GM23338 (cell line): ENCODE data around the gene KRT78. TPM values are rescaled to one million over a fixed set of nuclear protein-coding genes. Genes with fewer than 3 reads are reported as not detected.

Source experiments
- ATAC-seq: fragments of 200-7000 bp; cut with Tn5 transposase; 3 replicates; pipeline ENCODE4 v1.9.1; 2020
- DNase-seq: peaks from one replicate; pipeline ENCODE4 v3.0.0-alpha.2; 2015; ENCODE audit warnings: low spot score
- H2AFZ ChIP-seq: fragments of 200-600 bp; sonication (generic); 2 replicates; pipeline ENCODE4 v1.8.0; 2016; ENCODE audit warnings: antibody characterized with exemption, mild to moderate bottlenecking, moderate library complexity
- H3F3A ChIP-seq: fragments of 200-600 bp; sonication (generic); replicated peaks from 2 replicates; pipeline ENCODE4 v1.8.0; 2017; ENCODE audit warnings: antibody characterized with exemption, mixed run types, low read depth
- H3K27ac ChIP-seq: fragments of 200-600 bp; sonication (generic); 2 replicates; pipeline ENCODE4 v1.6.1; 2016; ENCODE audit warnings: low read depth
- H3K27me3 ChIP-seq: fragments of 200-600 bp; sonication (generic); 2 replicates; pipeline ENCODE4 v1.8.0; 2016; ENCODE audit warnings: mild to moderate bottlenecking, mixed run types, moderate library complexity; ENCODE audit not compliant: insufficient read depth
- H3K36me3 ChIP-seq: fragments of 200-600 bp; sonication (generic); 2 replicates; pipeline ENCODE4 v1.8.0; 2016; ENCODE audit warnings: mild to moderate bottlenecking; ENCODE audit not compliant: insufficient read depth
- H3K4me1 ChIP-seq: fragments of 200-600 bp; sonication (generic); 2 replicates; pipeline ENCODE4 v1.8.0; 2016; ENCODE audit warnings: mild to moderate bottlenecking, moderate library complexity; ENCODE audit not compliant: insufficient read depth
- H3K4me2 ChIP-seq: fragments of 200-600 bp; sonication (generic); 2 replicates; pipeline ENCODE4 v1.7.1; 2017; ENCODE audit warnings: mixed run types
- H3K4me3 ChIP-seq: fragments of 200-600 bp; sonication (generic); 2 replicates; pipeline ENCODE4 v1.6.1; 2016; ENCODE audit warnings: mixed run types
- H3K79me2 ChIP-seq: fragments of 200-600 bp; sonication (generic); replicated peaks from 2 replicates; pipeline ENCODE4 v1.8.0; 2017; ENCODE audit warnings: mild to moderate bottlenecking; ENCODE audit not compliant: insufficient read depth
- H3K9me2 ChIP-seq: fragments of 200-600 bp; sonication (generic); 2 replicates; pipeline ENCODE4 v1.8.0; 2017; ENCODE audit not compliant: insufficient read depth
- H4K20me1 ChIP-seq: fragments of 200-600 bp; sonication (generic); replicated peaks from 2 replicates; pipeline ENCODE4 v1.8.0; 2017; ENCODE audit warnings: mild to moderate bottlenecking; ENCODE audit not compliant: insufficient read depth
- H3K27ac Mint-ChIP-seq: 2 replicates; pipeline ENCODE4 v1.8.0; 2020; ENCODE audit warnings: inconsistent platforms, mild to moderate bottlenecking, moderate library complexity, mixed read lengths
- H3K27me3 Mint-ChIP-seq: 3 replicates; pipeline ENCODE4 v1.8.0; 2022; ENCODE audit warnings: low read depth, mild to moderate bottlenecking, moderate library complexity, mixed read lengths, inconsistent platforms; ENCODE audit not compliant: insufficient read depth, poor library complexity
- H3K36me3 Mint-ChIP-seq: 3 replicates; pipeline ENCODE4 v1.8.0; 2021; ENCODE audit warnings: low read depth, mild to moderate bottlenecking, inconsistent platforms, moderate library complexity, mixed read lengths
- H3K4me1 Mint-ChIP-seq: 3 replicates; pipeline ENCODE4 v1.8.0; 2020; ENCODE audit warnings: mild to moderate bottlenecking, inconsistent platforms, mixed read lengths
- H3K4me3 Mint-ChIP-seq: 3 replicates; pipeline ENCODE4 v1.8.0; 2021; ENCODE audit warnings: moderate library complexity, mild to moderate bottlenecking, inconsistent platforms, mixed read lengths
- H3K9me3 Mint-ChIP-seq: 3 replicates; pipeline ENCODE4 v1.8.0; 2020; ENCODE audit warnings: moderate library complexity, mild to moderate bottlenecking, inconsistent platforms, mixed read lengths
- EZH2 ChIP-seq: fragments of 200-600 bp; sonication (generic); IDR thresholded peaks from one replicate; pipeline ENCODE4 v1.8.0; 2017; ENCODE audit warnings: antibody characterized with exemption, mild to moderate bottlenecking, low read depth; ENCODE audit not compliant: unreplicated experiment
- JUNB ChIP-seq: IDR thresholded peaks from one replicate; pipeline ENCODE4 v1.6.1; 2016; ENCODE audit warnings: antibody characterized with exemption; ENCODE audit not compliant: unreplicated experiment
- NANOG ChIP-seq: IDR thresholded peaks from 2 replicates; pipeline ENCODE4 v1.6.1; 2016; ENCODE audit warnings: antibody characterized with exemption, borderline replicate concordance
- POLR2AphosphoS5 ChIP-seq: IDR thresholded peaks from 2 replicates; pipeline ENCODE4 v1.6.1; 2016; ENCODE audit warnings: antibody characterized with exemption, low read depth
- STAT1 ChIP-seq: IDR thresholded peaks from one replicate; pipeline ENCODE4 v1.6.1; 2016; ENCODE audit warnings: antibody characterized with exemption; ENCODE audit not compliant: unreplicated experiment
- ZNF331 ChIP-seq: fragments of 250-450 bp; sonication (Bioruptor Pico); IDR thresholded peaks from 2 replicates; pipeline ENCODE4 v1.5.0; 2020; ENCODE audit warnings: low read depth, mild to moderate bottlenecking, moderate library complexity
- ZNF462 ChIP-seq: fragments of 250-450 bp; sonication (Bioruptor Pico); IDR thresholded peaks from 2 replicates; pipeline ENCODE4 v1.5.0; 2020; ENCODE audit warnings: mild to moderate bottlenecking, moderate library complexity
- polyA plus RNA-seq: library from polyadenylated mRNA; unstranded; fragments of >200 nt; fragmentation: Nextera tagmentation; extraction: Ambion mirVana; gene quantifications from 2 replicates; pipeline ENCODE4 v1.2.1, GENCODE V29; 2016
- total RNA-seq: library from RNA; depleted of rRNA; stranded (reverse); fragments of >200 nt; shearing (Covaris generic); gene quantifications from 2 replicates; pipeline ENCODE4 v1.2.3, GENCODE V29; 2014

The KRT78 gene
- total and polyA plus RNA-seq, 2 experiments from 2014 or later, result not detected

GRCh38 chr12:52837781-52838608, 10.8 kb downstream of the KRT78 start (continued):
- no peak for TF ChIP-seq ZNF462 (CRISPR knock-in tag)
- TF ChIP-seq POLR2AphosphoS5, result no peak
- TF ChIP-seq STAT1, result no peak
- TF ChIP-seq NANOG, result no peak
- TF ChIP-seq JUNB, result no peak
- TF ChIP-seq ZNF331, result no peak
- no peak for TF ChIP-seq EZH2

GRCh38 chr12:52837413-52837741, 11.4 kb downstream of the KRT78 start:
- Histone ChIP-seq H3K27me3 (no peaks in the 10 kb centered on the region), H3K9me2 (no peaks in the 10 kb centered on the region), H3K4me1 (no peaks in the 10 kb centered on the region), H3F3A (no peaks in the 10 kb centered on the region), H3K36me3 (no peaks in the 10 kb centered on the region), H2AFZ (no peak overlapping the region), H4K20me1 (no peaks in the 10 kb centered on the region), H3K4me2 (no peak overlapping the region), H3K27ac (no peak overlapping the region), H3K79me2 (no peaks in the 10 kb centered on the region), H3K4me3 (no peak overlapping the region)
- Mint-ChIP-seq H3K4me3 (no peak overlapping the region), H3K4me1 (no peaks in the 10 kb centered on the region), H3K9me3 (no peaks in the 10 kb centered on the region), H3K36me3 (no peaks in the 10 kb centered on the region), H3K27ac (no peak overlapping the region), H3K27me3 (peaks cover 9% of the 10 kb centered on the region)
- no peak for ATAC-seq
- TF ChIP-seq POLR2AphosphoS5 (no peak), ZNF462 (CRISPR knock-in tag) (no peak)
- DNase-seq, result no peak
